B cell (primary cell): ENCODE data around the gene SIX5. TPM values are rescaled to one million over a fixed set of nuclear protein-coding genes. Genes with fewer than 3 reads are reported as not detected.

ENCODE experiments used
- ATAC-seq: fragments of 200-7000 bp; cut with Tn5 transposase; one replicate; pipeline ENCODE4 v1.10.0; 2021; ENCODE audit warnings: low read depth, mild to moderate bottlenecking, moderate number of reproducible peaks, moderate library complexity
- CTCF ChIA-PET: fragments of 350-600 bp; sonication (Branson Sonifier 250); formaldehyde crosslinking; loops from one replicate; lab custom pipeline; 2021; ENCODE audit warnings: antibody characterized with exemption, inconsistent platforms; lab: Charles Lee
- POLR2A ChIA-PET: fragments of 350-600 bp; sonication (Branson Sonifier 250); formaldehyde crosslinking; loops from one replicate; lab custom pipeline; 2021; ENCODE audit warnings: antibody characterized with exemption; lab: Charles Lee
- DNase-seq: peaks from one replicate; pipeline ENCODE4 v3.0.0; 2013
- H2AFZ ChIP-seq: 2 replicates; pipeline ENCODE4 v1.6.1; 2012; ENCODE audit warnings: mild to moderate bottlenecking, low read depth, low read length; ENCODE audit not compliant: insufficient read depth, poor library complexity, severe bottlenecking
- H3K27ac ChIP-seq, 2 donors: 1 replicate in 1 of 2; 2 replicates in 1 of 2; pipeline ENCODE4 v1.5.1; 2012 to 2013; ENCODE audit warnings: low read length in 2 of 2, mild to moderate bottlenecking in 2 of 2, moderate library complexity in 1 of 2
- H3K27me3 ChIP-seq, 4 experiments: fragments of 200-600 bp in 1 of 4; sonication (generic) in 1 of 4; replicated peaks in 1 of 4; 1 replicate in 2 of 4; 2 replicates in 2 of 4; pipeline versions ENCODE4 v1.6.1 to v1.7.0; 2013 to 2016; ENCODE audit warnings: low read length in 3 of 4, mild to moderate bottlenecking in 2 of 4, mixed read lengths in 1 of 4, moderate library complexity in 1 of 4; ENCODE audit not compliant: insufficient read depth in 4 of 4, control insufficient read depth in 3 of 4; ENCODE audit errors: control extremely low read depth in 1 of 4
- H3K36me3 ChIP-seq, 2 experiments: replicated peaks in 1 of 2; 1 replicate in 1 of 2; 2 replicates in 1 of 2; pipeline versions ENCODE4 v1.6.1 to v1.7.1; 2013; ENCODE audit warnings: low read length in 1 of 2; ENCODE audit not compliant: insufficient read depth in 2 of 2, control insufficient read depth in 1 of 2; ENCODE audit errors: control extremely low read depth in 1 of 2, extremely low read depth in 1 of 2
- H3K4me1 ChIP-seq, 2 donors: fragments of 200-600 bp in 1 of 2; sonication (generic) in 1 of 2; 1 replicate in 1 of 2; 2 replicates in 1 of 2; pipeline versions ENCODE4 v1.5.1 to v1.6.1; 2013 to 2017; ENCODE audit warnings: low read length in 2 of 2; ENCODE audit not compliant: control insufficient read depth in 2 of 2, insufficient read depth in 2 of 2
- H3K4me2 ChIP-seq: replicated peaks from 2 replicates; pipeline ENCODE3; 2012; ENCODE audit warnings: mild to moderate bottlenecking, low read depth, low read length; ENCODE audit not compliant: poor library complexity, severe bottlenecking
- H3K4me3 ChIP-seq, 5 experiments: fragments of 200-600 bp in 1 of 5; sonication (generic) in 1 of 5; 1 replicate in 3 of 5; 2 replicates in 2 of 5; pipeline versions ENCODE4 v1.5.1 to v1.7.0; 2011 to 2016; ENCODE audit warnings: low read length in 4 of 5, mild to moderate bottlenecking in 4 of 5, low read depth in 2 of 5, control low read depth in 1 of 5, moderate library complexity in 1 of 5; ENCODE audit not compliant: insufficient read depth in 1 of 5; ENCODE audit errors: control extremely low read depth in 1 of 5, extremely low read depth in 1 of 5
- H3K79me2 ChIP-seq: fragments of 200-600 bp; sonication (generic); one replicate; pipeline ENCODE4 v1.6.0; 2016; ENCODE audit warnings: low read length; ENCODE audit not compliant: control insufficient read depth, insufficient read depth
- H3K9ac ChIP-seq: fragments of 200-600 bp; sonication (generic); 2 replicates; pipeline ENCODE4 v1.6.1; 2017; ENCODE audit warnings: mild to moderate bottlenecking, low read length, moderate library complexity
- H3K9me3 ChIP-seq, 3 donors: one replicate each; pipeline versions ENCODE4 v1.6.1 to v1.7.1; 2013; ENCODE audit warnings: low read length in 2 of 3; ENCODE audit not compliant: control insufficient read depth in 2 of 3, insufficient read depth in 1 of 3; ENCODE audit errors: control extremely low read depth in 1 of 3
- H4K20me1 ChIP-seq: 2 replicates; pipeline ENCODE4 v1.6.0; 2012; ENCODE audit warnings: mild to moderate bottlenecking, low read length; ENCODE audit not compliant: insufficient read depth, control insufficient read depth, poor library complexity, severe bottlenecking
- H3K27ac Mint-ChIP-seq: one replicate; pipeline ENCODE4 v1.8.0; 2021; ENCODE audit warnings: mixed read lengths
- H3K27me3 Mint-ChIP-seq: one replicate; pipeline ENCODE4 v1.8.0; 2021; ENCODE audit warnings: mixed read lengths
- H3K4me1 Mint-ChIP-seq: one replicate; pipeline ENCODE4 v1.8.0; 2021; ENCODE audit warnings: mixed read lengths
- H3K4me3 Mint-ChIP-seq: one replicate; pipeline ENCODE4 v1.8.0; 2021; ENCODE audit warnings: mixed read lengths
- H3K9me3 Mint-ChIP-seq: one replicate; pipeline ENCODE4 v1.8.0; 2022; ENCODE audit warnings: mixed read lengths; ENCODE audit not compliant: insufficient read depth
- CTCF ChIP-seq: fragments of 200-600 bp; IDR thresholded peaks from one replicate; pipeline ENCODE4 v1.8.0; 2022; ENCODE audit warnings: antibody characterized with exemption, mild to moderate bottlenecking
- EZH2 ChIP-seq: IDR thresholded peaks from 2 replicates; pipeline ENCODE4 v1.6.1; 2012; ENCODE audit warnings: borderline replicate concordance, low read depth, mild to moderate bottlenecking, moderate library complexity, low read length; ENCODE audit not compliant: insufficient read depth, poor library complexity, severe bottlenecking
- WGBS: methylation state at CpG from one replicate; pipeline ENCODE4 v1.1.5; 2013; ENCODE audit warnings: missing lambda C conversion rate; ENCODE audit not compliant: insufficient coverage; 5-methylcytosine and 5-hydroxymethylcytosine counted together
- intact Hi-C: fragments of 100-400 bp; cut with micrococcal nuclease; formaldehyde crosslinking; loops from one replicate; pipeline ENCODE4 v1.10.0; 2022
- polyA plus RNA-seq: library from polyadenylated mRNA; depleted of rRNA; stranded (reverse); fragments of >200 nt; gene quantifications from 2 replicates; pipeline ENCODE4 v1.2.3, GENCODE V29; 2012
- total RNA-seq, 2 donors: library from RNA; stranded (reverse); fragments of 120-200 nt in 1 of 2; gene quantifications; 1 replicate in 1 of 2; 2 replicates in 1 of 2; pipeline versions ENCODE4 v1.2.3 to v1.2.4, GENCODE V29; 2013 to 2022

The SIX5 gene
- total and polyA plus RNA-seq, 2 donors (not counting 1 experiment from before 2014, with no cell fraction given) = 1.4 to 2.1 TPM

GRCh38 chr19:45781214-45782161 is 12.4 kb upstream of the SIX5 start:
- H3K4me2 ChIP-seq = peak overlapping the region; percentile 15
- WGBS = 83% methylated on average over 17 of the region's 17 CpGs
- H3K27me3 Mint-ChIP-seq = peaks cover 10% of the 10 kb centered on the region
- H3K79me2 ChIP-seq = no peaks in the 10 kb centered on the region
- H2AFZ ChIP-seq = no peak overlapping the region
- no peak for TF ChIP-seq EZH2
- no peak for TF ChIP-seq CTCF
- ATAC-seq (no peak), DNase-seq (no peak)
- H3K4me3 ChIP-seq = no peak overlapping the region
- peaks cover 0 to 18% of the 10 kb centered on the region in 2 experiments for H3K36me3 ChIP-seq
- peaks cover 85% of the 10 kb centered on the region for H4K20me1 ChIP-seq
- ChIA-PET POLR2A (interaction anchor here (0.6 to 0.7 kb wide), 2 partner anchors 12 to 17 kb away, joined by 3 to 8 read pairs; partner anchors contain the start of gene SIX5), CTCF (interaction anchor here (2.2 kb wide), 1 partner anchor 17 kb away, joined by 10 read pairs; no protein-coding TSS in a partner anchor)
- no peaks in the 10 kb centered on the region for H3K9me3 Mint-ChIP-seq
- H3K4me3 Mint-ChIP-seq = no peak overlapping the region
- peaks cover 0 to 4% (median 0%) of the 10 kb centered on the region in 3 donors for H3K9me3 ChIP-seq
- peaks cover 0 to 23% (median 2%) of the 10 kb centered on the region in 4 experiments for H3K27me3 ChIP-seq
- peaks cover 17 to 22% of the 10 kb centered on the region in 2 donors for H3K4me1 ChIP-seq
- no peak overlapping the region for H3K27ac ChIP-seq
- no peak overlapping the region for H3K27ac Mint-ChIP-seq
- peaks cover 19% of the 10 kb centered on the region for H3K4me1 Mint-ChIP-seq
- H3K9ac ChIP-seq = no peak overlapping the region
- intact Hi-C loops = no loop called here
